ENCODE measurements around the gene S100A7A.

The S100A7A gene

DNA sequence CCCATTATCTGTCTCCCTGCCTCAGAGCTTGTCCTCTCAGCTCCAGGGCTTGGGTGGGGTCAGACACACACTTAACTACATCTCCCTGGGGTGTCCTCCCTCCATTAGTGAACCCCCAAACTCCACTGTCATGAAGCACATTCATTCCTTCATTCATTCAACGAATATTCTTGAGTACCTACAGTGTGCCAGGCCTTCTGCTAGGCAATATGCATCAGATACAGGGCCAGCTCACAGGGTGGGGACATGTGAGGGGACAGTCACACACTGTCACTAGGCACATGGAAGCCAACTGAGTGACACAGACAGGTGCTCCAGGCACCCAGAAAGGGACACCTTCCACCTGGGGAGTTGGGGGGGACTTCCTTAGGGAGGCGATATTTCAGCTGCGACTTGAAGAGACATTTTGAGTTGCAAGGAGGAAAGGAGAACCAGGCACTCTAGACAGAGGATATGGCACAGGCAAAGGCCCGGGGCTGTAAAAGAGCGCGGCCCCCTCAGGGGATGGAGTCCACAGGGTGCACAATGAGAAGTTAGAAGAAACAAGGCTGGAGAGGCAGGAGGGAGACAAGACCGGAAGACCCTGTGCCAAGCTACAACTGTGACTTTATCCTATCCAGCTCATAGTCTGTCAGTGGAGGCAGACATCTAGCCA, 16.8 kb upstream of the S100A7A start:
- no peak for DNase-seq (ENCODE audit: low read depth)
- no peak overlapping the region for H3K4me3 ChIP-seq (ENCODE audit: low read depth, low read length)
- TF ChIP-seq, protein P1, sequence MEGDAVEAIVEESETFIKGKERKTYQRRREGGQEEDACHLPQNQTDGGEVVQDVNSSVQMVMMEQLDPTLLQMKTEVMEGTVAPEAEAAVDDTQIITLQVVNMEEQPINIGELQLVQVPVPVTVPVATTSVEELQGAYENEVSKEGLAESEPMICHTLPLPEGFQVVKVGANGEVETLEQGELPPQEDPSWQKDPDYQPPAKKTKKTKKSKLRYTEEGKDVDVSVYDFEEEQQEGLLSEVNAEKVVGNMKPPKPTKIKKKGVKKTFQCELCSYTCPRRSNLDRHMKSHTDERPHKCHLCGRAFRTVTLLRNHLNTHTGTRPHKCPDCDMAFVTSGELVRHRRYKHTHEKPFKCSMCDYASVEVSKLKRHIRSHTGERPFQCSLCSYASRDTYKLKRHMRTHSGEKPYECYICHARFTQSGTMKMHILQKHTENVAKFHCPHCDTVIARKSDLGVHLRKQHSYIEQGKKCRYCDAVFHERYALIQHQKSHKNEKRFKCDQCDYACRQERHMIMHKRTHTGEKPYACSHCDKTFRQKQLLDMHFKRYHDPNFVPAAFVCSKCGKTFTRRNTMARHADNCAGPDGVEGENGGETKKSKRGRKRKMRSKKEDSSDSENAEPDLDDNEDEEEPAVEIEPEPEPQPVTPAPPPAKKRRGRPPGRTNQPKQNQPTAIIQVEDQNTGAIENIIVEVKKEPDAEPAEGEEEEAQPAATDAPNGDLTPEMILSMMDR (conservative IDR thresholded peaks at IDR 0.05; ENCODE audit: low read depth, low read length): no peak

GRCh38 chr1:153400244-153400643, 16.1 kb upstream of the S100A7A start:
- DNase-seq (ENCODE audit: low read depth): no peak
- H3K4me3 ChIP-seq (ENCODE audit: low read depth, low read length): no peak overlapping the region
- TF ChIP-seq, protein P1 (conservative IDR thresholded peaks at IDR 0.05; ENCODE audit: low read depth, low read length): no peak

DNA sequence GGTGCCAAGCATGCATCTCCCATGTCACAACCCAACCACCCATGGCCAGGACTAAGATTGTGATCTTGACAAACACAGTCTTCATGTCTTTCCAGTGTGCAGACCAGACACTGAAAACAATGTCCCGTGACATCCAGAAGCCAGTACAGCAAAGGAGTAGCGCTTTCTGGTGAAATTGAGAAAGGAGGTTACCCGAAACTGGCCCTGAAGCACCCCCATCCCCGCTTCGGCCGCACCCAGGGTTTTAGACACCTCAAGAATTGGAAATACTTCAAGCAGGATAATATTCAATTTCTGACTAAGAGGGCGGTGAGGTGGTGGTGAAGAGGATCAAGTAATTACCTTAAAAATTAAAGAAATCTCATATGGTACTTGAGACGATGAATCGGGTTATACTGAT, 14.9 kb upstream of the S100A7A start:
- no peak for DNase-seq (ENCODE audit: low read depth)
- TF ChIP-seq, protein P1 (conservative IDR thresholded peaks at IDR 0.05; ENCODE audit: low read depth, low read length): no peak
- H3K4me3 ChIP-seq (ENCODE audit: low read depth, low read length): no peak overlapping the region

DNA sequence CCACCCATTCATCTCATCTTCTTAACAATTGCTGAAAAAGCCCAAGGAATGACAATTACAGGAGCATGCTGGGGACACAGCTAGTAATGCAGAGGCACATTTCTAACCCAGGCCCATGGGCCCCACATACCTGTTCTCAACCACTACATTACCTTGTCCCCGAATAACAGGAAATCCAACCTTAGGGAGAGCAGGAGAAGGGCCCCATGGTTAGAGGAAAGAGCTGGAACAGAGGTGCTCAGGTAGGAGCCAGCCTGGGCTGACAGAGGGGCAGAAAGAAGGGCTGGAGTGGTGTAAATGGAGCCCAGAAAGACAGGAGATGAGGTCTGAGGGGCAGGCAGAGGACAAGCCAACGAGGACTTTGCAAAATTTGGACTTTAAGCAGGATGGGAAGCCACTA, 14.1 kb upstream of the S100A7A start:
- DNase-seq (ENCODE audit: low read depth): no peak
- H3K4me3 ChIP-seq (ENCODE audit: low read depth, low read length): no peak overlapping the region
- TF ChIP-seq, protein P1 (conservative IDR thresholded peaks at IDR 0.05; ENCODE audit: low read depth, low read length): no peak

- DNase-seq (ENCODE audit: low read depth): no peak
- TF ChIP-seq, protein P1 (conservative IDR thresholded peaks at IDR 0.05; ENCODE audit: low read depth, low read length): no peak
These were observed 12.8 kb upstream of the S100A7A start for GRCh38 chr1:153403421-153404085.

GRCh38 chr1:153404086-153404635, 12.2 kb upstream of the S100A7A start:
- DNase-seq (ENCODE audit: low read depth): no peak
- H3K4me3 ChIP-seq (ENCODE audit: low read depth, low read length): no peak overlapping the region
- TF ChIP-seq, protein P1 (conservative IDR thresholded peaks at IDR 0.05; ENCODE audit: low read depth, low read length): no peak

More at GRCh38 chr1:153403421-153404085, 12.8 kb upstream of the S100A7A start:
- H3K4me3 ChIP-seq (ENCODE audit: low read depth, low read length): no peak overlapping the region

Data from choroid plexus epithelial cell (primary cell).